HG03066 (cell line): ENCODE measurements around the gene SH3RF1.
A peak's percentile ranks its signal among the peaks of the same experiment; 100 is the strongest.

Source experiments
- ATAC-seq: cut with Tn5 transposase; IDR thresholded peaks from one replicate; pipeline ENCODE4 v1.9.1; 2021; ENCODE audit warnings: low read depth; ENCODE audit not compliant: unreplicated experiment

SH3RF1 gene

DNA sequence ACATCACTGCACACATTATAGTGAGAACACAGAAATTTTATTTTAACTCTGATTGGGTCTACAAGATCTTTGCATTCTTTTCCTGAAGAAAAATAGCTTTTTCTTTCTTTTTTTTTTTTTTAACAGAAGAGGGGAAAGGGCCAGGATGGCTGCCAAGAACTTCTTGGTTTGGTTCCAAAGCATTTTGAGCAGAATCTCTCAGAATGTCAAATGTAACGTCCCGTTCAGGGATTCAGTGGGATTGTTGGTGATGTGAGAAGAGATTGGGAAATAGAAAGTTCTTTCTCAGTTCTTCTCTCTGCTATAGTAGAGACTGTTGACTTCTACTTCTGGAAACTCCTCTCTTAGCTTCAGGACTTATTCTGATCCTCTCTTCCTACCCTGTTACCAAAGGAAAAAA, 189.8 kb downstream of the SH3RF1 start:
- peak; percentile 0 for ATAC-seq

DNA sequence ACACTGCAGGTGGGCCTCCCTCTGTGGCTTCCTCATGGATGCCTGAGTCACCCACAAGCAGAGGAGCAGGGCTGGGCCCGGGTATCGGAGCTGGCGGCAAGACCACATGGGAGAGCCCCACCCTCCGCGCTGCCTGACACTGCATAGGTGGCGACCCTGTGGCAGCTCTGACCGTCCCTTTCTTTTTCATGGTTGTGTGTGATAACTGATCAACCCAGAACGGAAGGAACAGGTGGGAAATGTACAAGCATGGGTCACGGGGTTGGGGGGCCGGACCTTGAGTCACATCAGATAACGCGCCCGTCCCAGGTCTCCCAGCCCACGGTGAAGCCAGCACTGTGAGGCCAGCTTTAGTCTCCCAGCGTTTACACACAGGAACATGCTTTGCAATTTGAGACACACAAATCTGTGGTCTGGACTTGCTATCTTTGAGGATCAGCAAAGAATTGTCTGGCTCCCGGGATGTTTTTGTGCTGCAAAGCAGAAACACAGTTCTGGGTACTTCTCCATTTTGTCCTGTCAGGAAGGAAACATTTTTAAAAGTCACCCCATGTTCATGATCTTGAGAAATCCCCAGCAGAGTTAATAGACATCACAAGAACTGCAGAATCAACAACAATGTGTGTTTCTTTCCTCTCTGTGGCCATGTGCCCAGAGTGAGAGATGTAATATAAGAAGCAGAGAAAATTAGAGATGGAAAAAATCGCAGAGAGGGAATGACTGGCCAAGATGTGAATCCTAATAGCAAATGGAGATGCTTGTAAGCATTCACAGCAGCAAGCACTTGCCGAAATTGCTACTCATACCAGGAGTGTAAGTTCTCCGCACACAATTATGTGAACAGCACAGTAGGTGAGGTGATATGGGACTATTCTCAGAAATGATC, 190.6 kb downstream of the SH3RF1 start:
- peak; percentile 81 for ATAC-seq

DNA sequence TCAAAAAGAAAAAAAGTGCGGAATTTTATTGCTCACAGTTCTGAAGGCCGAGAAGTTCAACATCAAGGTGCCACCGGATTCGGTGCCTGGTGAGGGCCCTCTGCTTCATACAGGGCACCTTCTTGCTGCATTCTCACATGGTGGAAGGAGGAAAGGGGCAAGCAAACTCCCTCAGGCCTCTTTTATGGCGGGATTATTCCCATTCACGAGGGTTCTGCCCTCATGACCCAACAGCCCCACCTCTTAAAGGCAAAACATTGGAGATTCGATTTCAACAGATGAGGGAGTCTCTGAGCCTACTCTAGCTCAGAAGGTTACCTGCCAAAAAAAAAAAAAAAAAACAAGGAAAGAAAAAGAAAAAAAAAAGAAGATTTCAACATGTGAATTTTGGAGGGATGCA, 196.6 kb downstream of the SH3RF1 start:
- ATAC-seq, result no peak

DNA sequence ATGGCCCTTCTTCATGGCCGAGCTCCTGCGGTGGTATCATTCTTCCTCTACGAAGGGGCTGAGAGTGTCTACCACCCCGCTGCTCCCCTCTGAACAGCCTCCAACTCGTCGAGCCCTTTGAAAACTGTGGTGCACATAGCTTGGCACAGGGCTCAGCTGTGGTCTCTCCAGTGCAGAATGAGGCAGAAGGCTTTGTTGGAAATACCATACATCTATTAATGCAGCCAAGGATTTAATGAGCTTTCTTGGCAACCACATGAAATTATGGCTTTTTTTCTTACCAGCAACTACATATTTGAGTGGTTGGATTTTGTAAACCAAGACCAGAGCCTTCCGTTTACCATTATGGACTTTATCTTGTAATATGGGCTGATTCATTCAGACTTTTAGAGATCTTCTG, 199.0 kb downstream of the SH3RF1 start:
- no peak for ATAC-seq

DNA sequence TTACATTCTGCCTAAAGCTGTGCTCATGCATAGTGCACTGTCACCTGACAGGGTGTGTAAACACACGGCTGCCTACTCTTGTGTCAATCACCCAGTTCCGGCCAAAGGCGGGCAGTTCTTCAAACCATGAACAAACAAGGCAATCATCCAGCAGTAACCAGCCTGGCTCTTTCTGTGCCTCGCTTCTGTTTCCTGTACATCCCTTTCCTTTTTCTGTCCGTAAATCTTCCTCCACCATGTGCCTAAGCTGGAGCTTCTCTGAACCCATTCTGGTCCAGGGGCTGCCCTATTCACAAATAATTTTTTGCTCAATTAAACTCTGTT, 199.9 kb downstream of the SH3RF1 start:
- ATAC-seq, result no peak

DNA sequence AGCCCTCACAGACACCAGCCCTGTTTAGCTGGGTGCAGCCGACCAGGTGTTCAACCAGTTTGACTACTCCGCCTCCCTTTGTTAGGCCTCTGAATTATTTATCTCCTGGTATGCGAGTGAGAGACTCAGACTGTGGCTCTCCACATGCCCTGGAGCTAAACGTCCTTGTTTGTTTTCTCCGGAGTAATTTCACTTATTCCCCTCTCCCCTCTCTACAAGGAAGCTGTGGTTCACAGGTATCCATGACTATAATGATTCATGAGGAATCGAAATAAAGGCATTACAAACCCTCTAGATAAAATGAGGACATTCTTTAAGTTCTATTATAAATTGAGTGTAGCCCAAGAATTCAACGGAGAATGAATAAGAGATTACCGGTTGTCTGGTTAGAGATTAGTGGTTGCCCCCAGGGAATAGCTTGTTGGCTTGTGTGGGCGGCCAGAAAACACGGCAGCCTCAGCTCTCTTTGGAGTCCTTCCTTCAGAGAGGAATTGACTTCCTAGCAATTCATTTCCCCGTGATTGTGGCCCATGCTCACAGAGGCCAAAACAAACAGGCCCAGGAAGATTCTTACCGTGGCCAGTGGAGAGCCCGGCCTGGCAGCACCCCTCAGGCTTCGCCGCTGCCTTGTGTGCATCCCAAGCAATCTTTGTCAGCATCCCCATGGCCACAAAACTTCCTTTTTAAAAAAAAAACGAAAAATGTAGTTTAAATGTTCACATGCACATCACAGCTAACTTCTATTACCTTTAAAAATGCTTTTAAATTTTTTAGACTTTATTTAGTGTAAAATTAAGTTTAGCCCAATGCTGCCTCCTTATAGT, 200.5 kb downstream of the SH3RF1 start:
- ATAC-seq, result no peak

DNA sequence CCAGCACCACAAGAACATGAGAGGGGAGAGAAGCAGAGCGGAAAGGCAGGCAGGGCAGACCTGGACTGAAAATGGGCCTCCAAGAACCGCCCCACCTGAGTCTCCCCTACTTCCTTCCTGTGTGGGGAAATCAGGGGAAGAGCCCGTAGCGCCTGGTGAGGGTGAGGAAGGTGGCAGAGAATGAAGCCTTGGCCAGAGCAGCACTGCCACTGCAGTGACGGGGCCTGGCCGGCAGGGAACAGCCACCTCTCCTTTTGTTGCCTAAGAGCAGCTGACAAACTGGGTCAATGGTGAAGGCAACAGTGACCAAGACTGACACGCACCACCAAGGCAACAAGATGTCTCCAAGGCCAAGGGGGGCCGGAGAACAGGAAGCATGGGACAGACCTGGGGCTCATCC, 202.3 kb downstream of the SH3RF1 start:
- peak; percentile 76 for ATAC-seq

DNA sequence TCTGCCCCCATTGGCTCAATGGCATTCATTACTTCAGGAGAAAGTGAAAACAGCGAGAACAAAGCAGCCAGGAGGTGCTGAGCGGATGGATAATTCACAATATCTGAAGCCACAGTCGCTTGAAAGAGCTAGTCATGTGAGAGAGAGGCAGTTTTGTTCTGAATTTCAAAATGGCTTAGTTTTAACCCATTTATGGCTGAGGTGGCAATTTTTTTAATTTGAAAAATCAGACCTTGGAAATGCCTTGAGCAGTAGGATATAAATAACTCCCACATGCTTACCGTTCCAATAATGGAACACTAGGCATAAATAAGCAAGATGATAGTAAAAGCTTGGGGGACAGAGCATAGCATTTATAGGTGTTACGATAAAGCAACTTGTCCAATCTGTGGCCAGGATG, 203.8 kb downstream of the SH3RF1 start:
- ATAC-seq, result no peak

DNA sequence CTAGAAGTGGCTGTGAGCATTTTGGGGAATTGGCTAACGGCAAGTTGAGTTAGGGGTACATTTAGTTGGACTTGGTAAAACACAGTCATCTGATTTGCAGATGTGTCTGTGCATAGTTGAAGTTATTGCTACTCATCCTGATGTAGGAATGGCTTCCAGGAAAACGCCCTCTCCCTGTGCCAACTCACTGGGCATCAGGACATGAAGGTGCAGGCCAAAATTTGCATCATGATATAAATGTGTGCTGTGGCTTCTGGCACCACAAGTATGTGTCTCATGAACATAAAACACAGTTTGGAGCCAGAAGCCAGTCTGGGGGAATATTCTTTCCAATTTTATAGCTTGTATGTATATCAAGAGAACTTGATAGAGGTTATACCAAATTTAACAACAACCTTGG, 206.5 kb downstream of the SH3RF1 start:
- ATAC-seq, result no peak

DNA sequence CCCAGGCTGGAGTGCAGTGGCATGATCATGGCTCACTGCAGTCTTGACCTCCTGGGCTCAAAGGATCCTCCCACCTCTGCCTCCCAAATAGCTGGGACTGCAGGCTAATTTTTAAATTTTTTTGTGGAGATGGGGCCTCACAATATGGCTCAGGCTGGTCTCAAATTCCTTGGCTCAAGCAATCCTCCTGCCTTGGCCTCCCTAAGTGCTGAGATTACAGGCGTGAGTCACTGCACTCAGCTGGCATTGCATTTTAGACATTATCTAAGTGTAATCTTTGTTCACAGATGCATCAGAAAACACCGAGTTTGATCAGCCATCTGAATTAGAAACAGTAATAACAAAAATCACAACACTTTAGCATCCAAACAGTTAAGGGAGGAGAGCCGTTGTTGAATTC, 207.3 kb downstream of the SH3RF1 start:
- ATAC-seq, result no peak

DNA sequence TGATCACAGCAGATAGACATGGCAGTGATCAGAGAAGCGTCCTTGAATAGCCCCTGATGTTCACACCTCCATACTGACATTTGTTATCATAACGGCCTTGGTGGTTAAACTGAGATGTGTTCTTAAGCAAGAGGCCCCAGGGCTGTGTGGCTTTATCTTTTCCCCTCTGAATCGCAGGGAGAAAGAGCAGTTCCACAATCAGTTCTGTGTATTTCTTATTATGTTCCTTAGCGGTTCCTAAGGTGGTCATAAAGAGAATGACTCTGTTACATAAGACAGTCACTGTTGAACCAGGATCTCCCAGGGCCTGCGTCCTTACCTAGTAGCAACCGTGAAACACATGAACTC, 207.9 kb downstream of the SH3RF1 start:
- no peak for ATAC-seq

DNA sequence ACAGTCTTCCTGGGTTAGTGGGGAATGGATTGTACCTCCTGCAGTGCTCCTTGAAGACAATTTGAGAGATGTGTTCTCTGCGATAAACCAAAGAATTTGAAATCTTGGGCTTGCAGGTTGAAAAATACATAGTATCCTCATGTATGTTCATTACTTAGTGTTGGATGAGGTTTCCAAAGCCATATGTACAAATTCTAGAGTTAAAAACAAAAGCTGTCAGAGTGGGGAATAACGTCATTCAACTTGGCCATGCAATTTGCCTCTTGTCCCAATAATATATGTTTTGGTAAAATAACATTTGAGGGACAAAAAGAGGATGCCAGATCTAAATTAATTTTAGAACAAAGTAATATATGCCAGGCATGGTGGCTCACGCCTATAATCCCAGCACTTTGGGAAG, 209.4 kb downstream of the SH3RF1 start:
- no peak for ATAC-seq

DNA sequence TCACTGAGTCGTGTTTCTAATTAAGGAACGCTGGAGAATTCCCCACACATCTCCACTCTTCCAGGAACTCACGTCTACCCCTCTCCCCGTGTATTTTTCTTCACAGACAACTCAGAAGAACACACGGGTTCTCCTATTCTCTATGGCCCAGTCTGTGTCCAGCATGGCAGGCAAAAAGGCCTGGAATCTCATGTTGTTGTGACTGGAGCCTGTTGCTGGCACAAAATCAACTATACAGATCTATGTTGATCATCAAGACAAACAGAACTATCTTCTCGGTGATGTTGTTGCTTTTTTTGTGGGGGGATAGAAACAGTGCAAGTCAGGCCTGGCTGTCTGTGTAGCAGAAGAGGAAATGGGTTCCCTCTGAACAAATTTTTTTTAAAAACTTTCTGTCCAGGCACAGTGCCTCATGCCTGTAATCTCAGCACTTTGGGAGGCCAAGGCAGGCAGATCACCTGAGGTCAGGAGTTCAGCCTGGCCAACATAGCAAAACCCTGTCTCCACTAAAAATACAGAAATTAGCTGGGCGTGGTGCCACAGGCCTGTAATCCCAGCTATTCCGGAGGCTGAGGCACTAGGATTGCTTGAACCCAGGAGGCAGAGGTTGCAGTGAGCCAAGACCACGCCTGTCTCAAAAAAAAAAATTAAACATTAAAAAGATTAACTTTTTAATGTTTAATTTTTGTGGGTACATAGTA, 210.2 kb downstream of the SH3RF1 start:
- ATAC-seq, result no peak

DNA sequence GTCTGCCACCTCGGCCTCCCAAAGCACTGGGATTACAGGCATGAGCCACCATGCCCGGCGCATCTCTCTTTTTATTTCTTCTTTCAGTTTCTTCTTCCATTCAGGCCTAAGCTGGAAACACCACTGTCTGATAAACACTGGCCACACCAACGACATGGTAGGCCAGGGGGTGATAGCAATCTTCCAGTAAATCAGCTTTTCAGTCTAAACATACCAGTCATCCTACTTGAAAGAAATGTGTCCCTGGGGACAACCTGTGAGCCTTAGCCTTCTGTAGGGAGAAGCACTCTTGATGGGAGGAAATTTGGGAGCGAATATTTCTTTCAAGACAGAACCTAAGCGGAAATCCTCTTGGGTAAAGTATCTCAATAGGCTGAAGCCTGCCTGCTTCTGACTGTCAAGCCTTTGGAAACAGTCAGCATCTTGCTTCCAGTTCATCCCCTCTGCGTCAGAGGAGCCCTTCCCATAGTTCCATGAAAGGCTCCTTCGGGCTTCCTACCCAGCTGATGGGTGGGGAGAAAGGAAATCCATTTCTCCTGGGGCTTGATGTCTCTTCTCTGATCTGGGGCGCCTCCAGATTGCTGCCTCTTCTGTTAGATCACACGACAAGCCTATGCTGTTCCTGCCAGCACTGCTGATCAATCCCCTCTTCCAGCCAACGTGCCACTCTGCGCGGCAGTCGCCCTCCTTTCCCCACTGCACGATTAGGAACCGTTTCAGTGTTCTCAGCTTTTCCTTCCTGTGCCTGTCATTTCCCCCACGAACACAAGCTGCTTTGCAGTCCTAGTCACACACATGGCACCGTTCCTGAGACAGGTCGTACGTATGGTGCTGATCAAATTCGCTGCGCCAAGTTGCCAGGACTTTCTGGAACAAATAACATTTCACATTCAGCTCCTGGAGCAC, 211.2 kb downstream of the SH3RF1 start:
- ATAC-seq, result no peak

DNA sequence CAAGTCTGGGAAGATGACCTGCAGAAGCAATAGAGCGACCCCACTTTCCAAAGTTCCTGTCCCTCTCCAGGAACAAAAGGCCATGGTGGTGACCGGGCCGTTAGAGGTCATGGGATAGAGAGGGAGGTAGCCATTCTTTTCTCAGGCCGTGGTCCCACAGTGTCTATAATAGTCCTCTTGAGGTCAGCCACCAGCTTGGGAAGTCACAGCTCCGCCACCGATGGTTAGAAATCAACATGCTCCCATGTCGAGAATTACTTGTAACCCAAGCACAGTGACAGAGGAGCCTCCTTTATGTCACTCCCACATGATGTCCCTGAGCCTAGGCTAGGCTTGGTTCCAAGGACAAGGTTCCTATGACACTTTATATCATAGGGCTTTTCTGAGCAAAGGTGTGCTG, 212.4 kb downstream of the SH3RF1 start:
- ATAC-seq, result no peak

DNA sequence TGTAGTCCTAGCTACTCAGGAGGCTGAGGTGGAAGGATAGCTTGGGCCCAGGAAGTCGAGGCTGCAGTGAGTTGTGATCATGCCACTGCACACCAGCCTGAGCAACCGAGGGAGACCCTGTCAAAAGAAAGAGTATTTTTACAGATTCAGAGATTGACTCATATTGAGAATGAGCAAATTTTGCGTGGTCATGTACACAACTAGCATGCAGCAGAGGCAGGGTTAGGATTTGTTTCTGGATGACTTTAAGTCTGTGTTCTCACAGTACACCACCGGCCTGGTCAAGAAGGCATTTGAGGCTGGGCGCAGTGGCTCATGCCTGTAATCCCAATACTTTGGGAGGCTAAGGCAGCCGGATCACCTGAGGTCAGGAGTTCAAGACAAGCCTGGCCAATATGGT, 215.9 kb downstream of the SH3RF1 start:
- ATAC-seq, result peak; percentile 54

DNA sequence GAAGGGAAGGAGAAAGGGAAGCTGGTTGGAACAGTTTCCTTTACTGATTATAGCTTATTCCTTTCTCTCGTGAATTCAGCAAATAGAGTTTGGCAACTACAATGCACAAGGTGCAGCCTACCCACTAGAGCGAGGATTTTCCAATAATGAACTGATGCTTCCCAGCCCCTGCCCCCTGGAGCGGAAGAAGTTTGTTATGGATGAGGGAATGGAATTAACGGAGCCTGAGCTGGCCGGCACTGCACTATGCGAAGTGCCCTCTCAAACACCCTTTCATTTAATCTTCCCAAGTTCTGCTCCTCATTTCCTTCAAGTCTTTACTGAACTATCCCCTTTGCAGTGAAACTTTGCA, 218.2 kb downstream of the SH3RF1 start:
- no peak for ATAC-seq

DNA sequence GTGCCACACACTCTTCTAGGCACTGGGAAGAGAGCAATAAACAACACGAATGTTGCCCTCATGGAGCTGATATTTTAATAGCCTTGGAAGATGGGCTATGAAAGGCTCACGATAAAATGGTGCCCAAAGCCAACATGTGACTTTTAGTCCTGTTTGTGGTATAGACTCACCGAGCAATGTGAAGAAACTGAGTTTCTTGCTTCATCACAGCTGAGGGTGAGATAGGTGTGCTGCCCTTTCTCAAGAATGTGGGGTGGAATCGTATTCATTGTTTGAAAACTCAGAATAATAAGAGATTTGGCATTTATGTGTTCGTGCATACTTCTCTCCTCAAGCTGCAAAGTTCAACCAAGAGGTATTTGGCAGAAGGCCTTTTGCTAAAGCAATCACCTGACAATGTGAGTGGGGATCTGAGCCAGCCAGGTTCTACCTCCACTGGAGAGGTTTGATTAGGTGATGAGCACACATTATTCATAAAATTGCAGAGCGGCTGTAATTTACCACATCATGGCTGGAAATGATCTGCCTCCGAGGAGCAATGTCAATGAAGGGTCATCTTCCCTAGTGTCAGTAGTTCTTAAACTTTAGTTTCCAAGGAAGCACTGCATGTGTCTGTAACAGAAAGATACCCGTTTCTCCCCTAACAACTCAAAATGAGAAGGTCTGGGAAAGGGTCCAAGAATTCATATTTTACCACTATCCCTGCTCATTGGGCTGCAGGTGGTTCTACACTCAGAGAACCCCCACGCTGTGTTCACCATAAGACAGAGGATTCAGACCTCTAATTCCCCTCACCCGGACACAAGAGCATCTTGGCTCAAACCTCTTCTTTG, 218.8 kb downstream of the SH3RF1 start:
- no peak for ATAC-seq

DNA sequence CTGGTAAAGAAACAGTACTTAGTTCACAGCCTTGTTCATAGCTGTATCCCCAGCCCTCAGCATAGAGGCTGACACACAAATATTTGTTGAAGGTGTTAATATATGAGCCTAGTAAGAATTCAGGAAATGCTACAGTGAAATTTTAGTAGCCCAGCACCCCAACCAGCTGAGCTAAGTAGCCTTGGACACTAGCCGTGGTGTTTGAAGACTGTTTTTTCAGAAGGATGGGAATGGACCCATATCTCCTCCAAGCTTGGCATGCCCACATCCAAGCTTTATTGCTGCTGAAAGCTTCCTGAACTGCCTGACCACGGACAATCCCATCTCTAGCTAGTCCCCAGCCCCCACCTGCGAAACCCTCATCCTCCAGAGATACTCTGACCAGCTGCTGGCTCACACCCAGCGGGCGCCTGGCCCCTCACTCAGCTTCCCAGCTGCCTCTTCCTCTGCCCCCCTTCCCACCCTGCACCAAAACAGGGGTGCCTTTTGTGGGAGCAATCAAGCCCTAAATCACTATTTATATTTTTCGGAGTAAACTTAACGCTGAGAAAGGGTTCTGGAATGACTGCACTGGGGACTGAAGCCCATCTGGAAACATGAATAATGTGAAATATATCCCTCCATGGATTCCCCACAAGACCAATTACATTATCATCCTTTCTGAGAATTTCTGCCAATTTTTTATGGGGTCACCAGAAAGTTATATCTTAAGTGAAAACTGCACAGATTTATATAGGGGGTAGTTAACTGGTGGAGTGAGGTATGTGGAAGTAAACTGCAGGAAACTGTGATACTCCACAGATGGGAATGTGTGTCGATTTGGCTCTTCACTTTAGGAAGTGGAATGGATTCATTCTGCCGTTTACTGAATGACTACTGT, 219.6 kb downstream of the SH3RF1 start:
- no peak for ATAC-seq
